ENCODE measurements around the gene MAGED1. TPM values are rescaled to one million over a fixed set of nuclear protein-coding genes. Genes with fewer than 3 reads are reported as not detected.

MAGED1 gene
- total and polyA plus RNA-seq, 8 donors = 132 to 375 (median 294) TPM

Other genes starting within 250 kb of the MAGED1 start
- gene CENPVL2, start 210.8 kb upstream of the MAGED1 start, total RNA-seq = not detected
- gene CENPVL2, start 210.8 kb upstream of the MAGED1 start, polyA plus RNA-seq (ENCODE audit: insufficient read length in 6 of 6) = not detected
- gene CENPVL1, start 183.1 kb upstream of the MAGED1 start, total RNA-seq = not detected
- not detected for gene CENPVL1, start 183.1 kb upstream of the MAGED1 start, polyA plus RNA-seq (ENCODE audit: insufficient read length in 6 of 6)
- gene GSPT2, start 150.2 kb upstream of the MAGED1 start, total RNA-seq = 10 to 100 TPM in 1 of 2 donors, 1 to 10 TPM in 1; 8.8 to 10.5 TPM
- 10 to 100 TPM; 14.3 to 17.9 (median 16.8) TPM for gene GSPT2, start 150.2 kb upstream of the MAGED1 start, polyA plus RNA-seq (ENCODE audit: insufficient read length in 6 of 6)
- 10 to 100 TPM in 1 of 2 donors, 1 to 10 TPM in 1; 6.2 to 21.1 TPM for gene MAGED4B, start 175.6 kb downstream of the MAGED1 start, total RNA-seq
- 10 to 100 TPM; 64.9 to 98.9 (median 87.7) TPM for gene MAGED4B, start 175.6 kb downstream of the MAGED1 start, polyA plus RNA-seq (ENCODE audit: insufficient read length in 6 of 6)